ENCODE data around the gene HHIP. TPM values are rescaled to one million over a fixed set of nuclear protein-coding genes. Genes with fewer than 3 reads are reported as not detected.

HHIP gene
- total RNA-seq, 1 experiment from 2014 or later, result 0.96 TPM

- DNase-seq (ENCODE audit: low read depth), result peak; percentile 24
Measured at GRCh38 chr4:144705601-144706590, 59.9 kb downstream of the HHIP start.

DNA sequence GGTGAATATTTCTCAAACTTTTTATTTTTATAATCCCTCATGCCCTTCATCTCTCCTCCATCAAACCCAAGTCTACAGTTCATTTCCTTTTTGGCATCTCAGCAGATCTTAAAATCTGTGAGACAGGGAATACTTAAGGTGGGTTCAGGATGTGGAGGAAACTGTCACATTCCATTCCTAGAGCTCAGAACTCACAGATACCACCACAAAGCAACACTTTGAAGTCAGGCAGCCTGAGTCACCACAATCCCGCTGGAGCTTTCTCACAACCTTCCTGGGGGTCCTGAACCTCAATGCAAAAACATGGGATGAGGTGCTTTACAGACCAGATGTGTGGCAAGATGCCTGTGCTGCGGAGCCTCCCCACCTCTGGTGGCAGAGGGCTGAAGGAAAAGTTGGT is 63.2 kb downstream of the HHIP start:
- DNase-seq (ENCODE audit: low read depth), result peak; percentile 81

DNA sequence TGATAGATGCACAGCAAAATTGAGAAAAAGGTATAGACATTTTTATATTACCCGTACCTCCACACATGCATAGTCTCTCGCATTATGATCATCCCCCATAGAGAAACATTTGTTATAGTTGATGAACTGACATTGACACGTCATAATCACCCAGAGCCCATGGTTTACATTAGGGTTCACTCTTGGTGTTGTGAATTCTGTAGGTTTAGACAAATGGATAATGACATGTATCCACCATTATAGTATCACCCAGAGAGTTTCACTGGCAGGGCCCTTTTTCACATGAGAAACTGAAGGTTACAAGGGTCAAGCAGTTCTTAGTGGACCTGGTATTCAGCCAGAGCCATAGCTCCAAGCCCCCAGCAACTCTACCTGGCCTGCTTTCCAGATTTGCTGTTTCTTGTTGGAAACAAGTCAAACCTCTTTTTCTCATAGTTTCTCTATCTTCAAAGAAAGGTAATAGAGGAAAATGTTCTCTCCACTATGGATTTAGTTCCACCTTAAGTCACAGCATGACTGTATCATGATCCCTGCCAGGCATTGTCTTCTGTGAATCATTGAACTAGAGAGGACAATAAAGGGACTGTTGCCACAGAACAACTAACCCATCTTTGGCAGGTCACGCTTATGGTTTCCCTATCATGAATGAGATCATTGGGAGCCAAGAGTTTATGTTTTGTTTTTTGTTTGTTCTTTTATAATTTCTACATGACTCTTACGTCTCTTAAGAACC is 64.0 kb downstream of the HHIP start:
- DNase-seq (ENCODE audit: low read depth), result peak; percentile 79

- DNase-seq (ENCODE audit: low read depth), result peak; percentile 57
Measured at GRCh38 chr4:144710526-144710912, 64.6 kb downstream of the HHIP start.

GRCh38 chr4:144711700-144712456 is 65.9 kb downstream of the HHIP start:
- DNase-seq (ENCODE audit: low read depth), result no peak

- DNase-seq (ENCODE audit: low read depth), result no peak
Measured at GRCh38 chr4:144712775-144713174, 66.8 kb downstream of the HHIP start.

GRCh38 chr4:144714166-144714565 is 68.2 kb downstream of the HHIP start:
- no peak for DNase-seq (ENCODE audit: low read depth)

DNA sequence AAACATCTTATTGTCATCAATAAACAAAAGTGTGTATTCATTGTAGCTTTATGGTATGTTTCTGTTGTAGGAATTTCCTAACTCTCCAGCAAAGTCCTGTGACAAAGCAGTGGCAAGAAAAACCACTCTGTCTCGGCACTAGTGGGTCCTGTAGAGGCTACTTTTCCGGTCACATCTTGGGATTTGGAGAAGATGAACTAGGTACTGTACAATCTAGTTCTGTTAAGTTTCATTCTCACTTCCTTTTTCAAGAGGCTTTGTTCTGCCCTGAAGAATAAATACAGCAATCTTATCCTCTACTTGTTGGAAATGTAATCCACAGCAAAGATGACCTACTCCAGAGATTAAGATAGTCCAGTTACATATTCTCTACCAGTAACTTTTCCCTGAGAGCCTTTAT is 69.3 kb downstream of the HHIP start:
- DNase-seq (ENCODE audit: low read depth), result no peak

DNA sequence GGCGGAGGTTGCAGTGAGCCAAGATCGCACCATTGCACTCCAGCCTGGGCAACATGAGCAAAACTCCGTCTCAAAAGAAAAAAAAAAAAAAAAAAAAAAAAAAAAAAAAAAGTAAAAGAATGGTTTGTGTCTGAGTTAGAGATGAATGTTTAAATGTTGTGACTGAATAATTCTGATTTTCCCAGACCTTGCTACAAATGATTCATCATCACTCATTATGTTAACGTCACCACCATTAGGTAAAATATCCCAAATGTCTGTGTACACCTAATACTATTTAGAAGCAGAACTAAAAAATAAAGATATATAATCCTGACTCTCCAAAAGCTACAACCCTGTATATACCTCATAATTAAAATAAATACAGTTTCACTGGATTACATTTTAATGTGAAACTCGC is 70.8 kb downstream of the HHIP start:
- DNase-seq (ENCODE audit: low read depth), result no peak

- no peak for DNase-seq (ENCODE audit: low read depth)
Measured at GRCh38 chr4:144718958-144719512, 73.1 kb downstream of the HHIP start.

- no peak for DNase-seq (ENCODE audit: low read depth)
Measured at GRCh38 chr4:144720491-144720890, 74.5 kb downstream of the HHIP start.

DNA sequence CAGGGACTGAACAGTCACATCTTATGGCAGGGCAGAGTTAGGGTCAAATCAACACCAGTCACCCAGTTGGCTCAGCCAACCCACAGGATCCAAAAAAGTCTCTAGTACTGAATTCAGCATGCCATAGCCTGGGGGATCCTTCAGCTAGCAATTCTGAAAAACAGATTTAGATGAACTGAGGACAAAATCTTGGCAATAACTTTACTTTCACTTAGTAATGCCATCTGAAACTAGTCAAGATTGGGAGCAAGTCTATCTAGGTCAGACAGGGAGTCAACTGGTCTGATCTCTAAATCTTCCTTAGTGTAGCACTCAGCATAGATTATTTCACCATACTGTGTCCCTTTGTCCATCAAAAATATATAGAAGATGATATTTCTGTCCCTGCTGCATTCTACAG is 76.0 kb downstream of the HHIP start:
- peak; percentile 53 for DNase-seq (ENCODE audit: low read depth)

- DNase-seq (ENCODE audit: low read depth), result no peak
Measured at GRCh38 chr4:144723471-144723870, 77.5 kb downstream of the HHIP start.

DNA sequence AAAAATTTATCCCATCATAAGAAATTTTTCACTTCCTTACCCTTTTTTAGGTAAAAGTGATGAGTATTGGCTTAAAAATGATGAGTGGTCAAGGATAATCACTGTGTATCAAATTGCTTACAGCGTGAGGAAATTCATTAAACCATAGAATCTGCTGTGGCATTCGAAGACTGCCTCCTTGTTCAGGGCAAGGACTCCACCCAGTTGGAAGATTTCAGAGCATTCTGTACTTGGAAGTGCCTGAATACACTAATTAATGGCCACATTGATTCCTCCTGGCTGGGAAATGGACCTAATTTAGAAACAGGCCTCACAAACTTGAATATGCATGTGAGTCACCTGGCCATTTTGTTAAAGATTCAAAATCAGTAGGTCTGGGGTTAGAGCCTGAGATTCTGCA is 83.2 kb downstream of the HHIP start:
- DNase-seq (ENCODE audit: low read depth), result no peak

- peak; percentile 9 for DNase-seq (ENCODE audit: low read depth)
Measured at GRCh38 chr4:144732584-144733428, 86.8 kb downstream of the HHIP start.

- DNase-seq (ENCODE audit: low read depth), result no peak
Measured at GRCh38 chr4:144733566-144733965, 87.6 kb downstream of the HHIP start.

DNA sequence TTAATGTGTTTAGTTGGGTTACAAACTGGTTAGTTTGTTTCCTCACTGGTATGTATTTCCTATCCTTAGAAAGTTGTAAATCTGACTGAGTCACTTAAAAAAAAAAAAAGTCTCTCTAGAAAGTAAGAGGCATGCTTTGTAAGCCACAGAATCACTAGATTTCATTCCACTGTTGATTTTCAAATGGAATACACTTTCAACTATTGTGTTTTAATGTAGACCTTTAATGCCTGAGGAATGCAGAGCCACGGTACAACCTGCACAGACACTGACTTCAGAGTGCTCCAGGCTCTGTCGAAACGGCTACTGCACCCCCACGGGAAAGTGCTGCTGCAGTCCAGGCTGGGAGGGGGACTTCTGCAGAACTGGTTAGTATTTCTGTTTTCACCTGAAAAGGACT is 88.6 kb downstream of the HHIP start:
- DNase-seq (ENCODE audit: low read depth), result peak; percentile 12

DNA sequence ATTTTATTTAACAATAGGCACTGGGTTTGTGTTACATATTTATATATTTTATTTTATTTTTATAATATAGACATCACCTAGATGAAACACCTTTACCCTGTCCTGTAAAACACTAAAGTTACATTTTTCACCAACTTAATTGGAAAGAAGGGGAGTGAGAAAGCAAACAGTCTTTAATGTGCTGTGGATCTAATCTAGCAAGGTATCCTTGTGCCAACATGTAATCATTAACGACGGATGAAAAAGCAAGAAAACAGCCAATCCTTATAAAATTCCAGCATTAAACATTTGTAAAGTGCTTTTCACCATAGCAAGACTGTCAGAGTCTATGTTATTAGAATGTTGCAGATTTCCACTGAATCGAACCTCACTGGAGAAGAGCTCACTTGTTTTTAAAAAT is 92.7 kb downstream of the HHIP start:
- no peak for DNase-seq (ENCODE audit: low read depth)

GRCh38 chr4:144739511-144740033 is 93.6 kb downstream of the HHIP start:
- no peak for DNase-seq (ENCODE audit: low read depth)

- DNase-seq (ENCODE audit: low read depth), result peak; percentile 19
Measured at GRCh38 chr4:144740316-144740715, 94.4 kb downstream of the HHIP start.
